ENCODE data around the gene DDX20. TPM values are rescaled to one million over a fixed set of nuclear protein-coding genes. Genes with fewer than 3 reads are reported as not detected.

Gene DDX20
- total and polyA plus RNA-seq, 2 of the 8 experiments (the other 6 are each of a cell fraction or from before 2014, with no cell fraction given), result 7.5 to 24.7 TPM

- POLR2A ChIA-PET (ENCODE audit: partially characterized antibody), result interaction anchor here (0.8 to 1.2 kb wide), 2 partner anchors 19 to 264 kb away, joined by 3 read pairs; no protein-coding TSS in a partner anchor
- Histone ChIP-seq H2AFZ (ENCODE audit: low read length) (no peak overlapping the region), H3K56ac (replicated peaks; ENCODE audit: insufficient read length, low read depth, low read length) (no peak overlapping the region), H3K18ac (ENCODE audit: extremely low read depth, low read length) (no peak overlapping the region), H2BK5ac (ENCODE audit: low read depth, low read length) (no peak overlapping the region), H3K27ac (ENCODE audit: low read depth, low read length) (no peak overlapping the region), H2BK120ac (replicated peaks; ENCODE audit: low read depth, low read length) (no peak overlapping the region), H3K9ac (replicated peaks in 1 of 4; ENCODE audit: extremely low read depth in 1 of 4, low read depth in 3 of 4, low read length in 3 of 4) (no peak overlapping the region), H3K27me3 (replicated peaks in 1 of 4; ENCODE audit: control insufficient read depth in 3 of 4, extremely low read depth in 1 of 4, insufficient read depth in 3 of 4, low read length in 3 of 4) (no peaks in the 10 kb centered on the region), H4K5ac (ENCODE audit: insufficient read length, low read depth, low read length) (no peak overlapping the region), H3K4me3 (ENCODE audit: extremely low read depth in 1 of 4, insufficient read depth in 2 of 4, low read depth in 3 of 4, low read length in 4 of 4) (no peak overlapping the region), H3K4me1 (replicated peaks in 1 of 4; ENCODE audit: control insufficient read depth in 3 of 4, insufficient read depth in 4 of 4, low read length in 3 of 4) (peaks cover 0 to 2% (median 0%) of the 10 kb centered on the region in 4 experiments; a peak in 1 of 7 replicates), H2BK12ac (ENCODE audit: low read depth, low read length) (no peak overlapping the region), H2BK15ac (ENCODE audit: low read length) (no peak overlapping the region), H3K9me3 (ENCODE audit: insufficient read depth in 2 of 2, low read depth in 1 of 2, low read length in 1 of 2) (no peaks in the 10 kb centered on the region), H3K23me2 (ENCODE audit: low read depth, low read length) (no peaks in the 10 kb centered on the region), H3K23ac (ENCODE audit: insufficient read length) (no peak overlapping the region), H4K91ac (replicated peaks; ENCODE audit: insufficient read length, low read length) (no peak overlapping the region), H3K4ac (replicated peaks; ENCODE audit: insufficient read length, low read depth, low read length) (no peak overlapping the region), H3K79me2 (ENCODE audit: control insufficient read depth in 1 of 2, insufficient read depth in 2 of 2, low read length in 2 of 2) (no peaks in the 10 kb centered on the region), H4K8ac (ENCODE audit: extremely low read depth, insufficient read depth, low read length) (no peak overlapping the region), H3K14ac (ENCODE audit: insufficient read length) (no peak overlapping the region), H3K36me3 (ENCODE audit: control insufficient read depth in 2 of 4, insufficient read depth in 4 of 4, low read length in 3 of 4) (peaks cover 0 to 24% (median 8%) of the 10 kb centered on the region in 4 experiments; a peak in 7 of 8 replicates), H4K20me1 (replicated peaks in 1 of 2; ENCODE audit: control insufficient read depth in 1 of 2, insufficient read depth in 2 of 2, low read length in 2 of 2) (no peaks in the 10 kb centered on the region), H3K79me1 (ENCODE audit: low read depth, low read length) (no peaks in the 10 kb centered on the region; the same call in 1 of the 2 replicates), H2AK5ac (ENCODE audit: low read depth, low read length) (no peak overlapping the region), H3K4me2 (ENCODE audit: insufficient read depth in 1 of 2, low read depth in 2 of 2, low read length in 2 of 2) (no peak overlapping the region), H2BK20ac (ENCODE audit: low read length) (no peak overlapping the region)
- CTCF ChIA-PET (ENCODE audit: partially characterized antibody), result interaction anchor here (0.7 to 1.2 kb wide), 2 partner anchors 10 to 289 kb away, joined by 3 read pairs; no protein-coding TSS in a partner anchor
- FAIRE-seq, result no peak
- whole genome bisulfite sequencing, 2 experiments (ENCODE audit: extremely low coverage in 1 of 2, insufficient coverage in 1 of 2, insufficient read length in 1 of 2, insufficient replicate concordance in 2 of 2, low coverage in 1 of 2, low lambda C conversion rate in 2 of 2, missing lambda C conversion rate in 1 of 2), result 88% methylated on average over 4 of the region's 4 CpGs; no CpG with 5 or more reads in 1 of the 2 experiments
- no peak for DNase-seq (ENCODE audit: low read depth in 1 of 2, low spot score in 2 of 2)
- TF ChIP-seq CHD2 (IDR thresholded peaks at IDR 0.05; ENCODE audit: low read length) (no peak), SIX5 (IDR thresholded peaks at IDR 0.05; ENCODE audit: low read depth, low read length) (no peak), ZNF274 (IDR thresholded peaks at IDR 0.05; ENCODE audit: borderline replicate concordance, extremely low read depth, low read length) (no peak), RXRA (IDR thresholded peaks at IDR 0.05; ENCODE audit: insufficient read depth, low read depth, low read length) (no peak), CTBP2 (IDR thresholded peaks at IDR 0.05; ENCODE audit: borderline replicate concordance, insufficient read depth, insufficient read length, low read length) (no peak), SRF (IDR thresholded peaks at IDR 0.05; ENCODE audit: low read depth, low read length) (no peak), SIRT6 (IDR thresholded peaks at IDR 0.05; ENCODE audit: low read length) (no peak), RNF2 (IDR thresholded peaks at IDR 0.05; ENCODE audit: borderline replicate concordance, low read depth, low read length, missing control alignments, poor library complexity, severe bottlenecking) (no peak), SP2 (IDR thresholded peaks at IDR 0.05; ENCODE audit: low read length) (no peak), SP4 (IDR thresholded peaks at IDR 0.05; ENCODE audit: low read length) (no peak), BRCA1 (IDR thresholded peaks at IDR 0.05; ENCODE audit: low read depth, low read length) (no peak), POU5F1 (IDR thresholded peaks at IDR 0.05; ENCODE audit: low read depth, low read length) (no peak)
- TF ChIP-seq, protein P1, sequence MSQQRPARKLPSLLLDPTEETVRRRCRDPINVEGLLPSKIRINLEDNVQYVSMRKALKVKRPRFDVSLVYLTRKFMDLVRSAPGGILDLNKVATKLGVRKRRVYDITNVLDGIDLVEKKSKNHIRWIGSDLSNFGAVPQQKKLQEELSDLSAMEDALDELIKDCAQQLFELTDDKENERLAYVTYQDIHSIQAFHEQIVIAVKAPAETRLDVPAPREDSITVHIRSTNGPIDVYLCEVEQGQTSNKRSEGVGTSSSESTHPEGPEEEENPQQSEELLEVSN (IDR thresholded peaks at IDR 0.05), result no peak
These were observed 15.2 kb downstream of the DDX20 start for GRCh38 chr1:111770916-111771315.
